Motor neuron (in vitro differentiated cells): Measurements from ENCODE around the gene NFX1. TPM values are rescaled to one million over a fixed set of nuclear protein-coding genes. Genes with fewer than 3 reads are reported as not detected.
"Not testable (repeated sequence)": the region's sequence is repeated elsewhere in the genome, so short reads cannot be mapped to it uniquely, and the experiment has no call there.

Source experiments
- ATAC-seq, 8 experiments: fragments of 200-7000 bp; cut with Tn5 transposase; replicated peaks in 6 of 8; 2 replicates each; pipeline ENCODE4 v1.8.0; 2021; ENCODE audit warnings: mild to moderate bottlenecking in 8 of 8, moderate library complexity in 8 of 8
- H3K27ac ChIP-seq, 2 donors: fragments of 250-450 bp; sonication (Bioruptor Pico); 2 replicates each; pipeline ENCODE4 v1.9.0; 2021; ENCODE audit warnings: antibody characterized with exemption in 2 of 2, mild to moderate bottlenecking in 2 of 2, moderate library complexity in 1 of 2
- H3K4me1 ChIP-seq, 2 donors: fragments of 250-450 bp; sonication (Bioruptor Pico); replicated peaks in 1 of 2; 2 replicates each; pipeline ENCODE4 v1.6.1; 2021; ENCODE audit warnings: antibody characterized with exemption in 2 of 2, mild to moderate bottlenecking in 2 of 2, moderate library complexity in 1 of 2
- H3K4me3 ChIP-seq, 5 donors: fragments of 250-450 bp; sonication (Bioruptor Pico); 2 replicates each; pipeline ENCODE4 v1.9.0; 2021; ENCODE audit warnings: antibody characterized with exemption in 5 of 5, mild to moderate bottlenecking in 5 of 5, moderate library complexity in 4 of 5
- WGBS, 10 experiments: fragments of 450-650 bp; shearing (Covaris generic); methylation state at CpG; one replicate each; pipeline ENCODE4 v1.0.0; 2022; 5-methylcytosine and 5-hydroxymethylcytosine counted together
- in situ Hi-C, 9 experiments: fragments of 400-800 bp; cut with MboI; loops; one replicate each; pipeline ENCODE4 v1.15.0; 2021; ENCODE audit warnings: low sequenced_read_pairs in 9 of 9, low pct_unique_long_range_greater_than_20kb in 2 of 9; ENCODE audit not compliant: unreplicated experiment in 9 of 9
- total RNA-seq, 8 experiments: library from RNA; unstranded; fragments of 300-600 nt; gene quantifications; 2 replicates each; pipeline versions ENCODE4 v1.2.3 to v1.2.4, GENCODE V29; 2022

The NFX1 gene
- total RNA-seq, 8 experiments from 2014 or later, result 18.4 to 43.7 (median 28.0) TPM

DNA sequence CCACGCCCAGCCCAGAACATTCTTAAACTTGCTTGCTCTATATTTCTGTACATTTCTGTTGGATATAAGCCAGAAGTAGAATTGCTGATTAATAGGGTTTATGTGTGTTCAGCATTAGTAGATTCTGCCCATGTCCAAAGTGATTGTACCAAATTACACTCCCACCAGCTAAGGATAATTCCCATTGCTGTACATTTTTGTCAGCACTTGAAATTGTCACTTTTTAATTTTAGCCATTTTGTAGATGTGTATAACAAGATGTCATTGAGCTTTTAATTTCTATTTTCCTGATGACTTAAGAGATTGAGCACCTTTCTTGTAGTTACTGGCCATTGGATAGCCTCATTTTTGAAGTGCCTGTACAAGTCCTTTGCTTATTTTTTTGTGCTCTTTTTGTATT is 65.6 kb downstream of the NFX1 start:
- ATAC-seq, result no peak
- no peaks in the 10 kb centered on the region for H3K4me1 ChIP-seq
- H3K4me3 ChIP-seq, result no peak overlapping the region
- WGBS, 10 experiments, result 100% methylated on average over 1 of the region's 1 CpG; no CpG with 5 or more reads in 7 of the 10 experiments
- H3K27ac ChIP-seq, result no peak overlapping the region
- in situ Hi-C loops, result no loop called here

DNA sequence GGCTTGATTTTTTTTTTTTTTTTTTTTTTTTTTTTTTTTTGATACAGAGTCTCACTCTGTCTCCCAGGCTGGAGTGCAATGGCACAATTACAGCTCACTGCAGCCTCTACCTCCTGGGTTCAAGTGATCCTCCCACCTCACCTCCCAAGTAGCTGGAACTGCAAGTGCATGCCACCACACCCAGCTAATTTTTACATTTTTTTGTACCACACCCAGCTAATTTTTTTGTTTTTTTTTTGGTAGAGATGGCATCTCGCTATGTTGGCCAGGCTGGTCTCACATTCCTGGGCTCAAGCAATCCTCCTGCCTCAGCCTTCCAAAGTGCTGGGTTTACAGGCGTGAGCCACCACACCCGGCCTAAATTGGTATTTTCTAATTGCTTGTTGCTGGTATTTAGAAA is 68.3 kb downstream of the NFX1 start:
- 80 to 100% (median 100%) methylated on average over 1 to 3 of the region's 3 CpGs; no CpG with 5 or more reads in 1 of the 10 experiments for WGBS, 10 experiments
- in situ Hi-C loops, ATAC-seq, H3K4me1 ChIP-seq, H3K27ac ChIP-seq, H3K4me3 ChIP-seq: not testable (repeated sequence)

DNA sequence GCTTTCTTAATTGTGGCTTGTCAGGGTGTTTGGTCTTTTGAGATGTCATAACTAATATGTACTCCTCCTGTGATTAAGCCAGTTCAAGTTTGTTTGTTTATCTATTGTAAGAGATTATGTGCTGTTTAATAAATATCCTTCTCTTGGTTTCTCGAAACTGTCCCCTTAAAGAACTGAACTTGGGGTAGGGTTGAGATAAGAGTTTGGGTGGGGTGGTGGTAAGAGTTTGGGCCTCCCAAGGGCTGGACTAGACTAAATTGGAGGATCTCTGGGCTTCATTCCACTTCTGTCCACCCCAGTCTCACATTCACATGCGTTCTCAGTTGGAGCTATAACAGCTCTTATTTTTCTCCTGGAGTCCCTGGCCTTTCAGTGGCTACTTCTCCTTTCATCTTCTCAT is 73.8 kb downstream of the NFX1 start:
- no peak for ATAC-seq
- Histone ChIP-seq H3K4me1 (no peaks in the 10 kb centered on the region), H3K4me3 (no peak overlapping the region), H3K27ac (no peak overlapping the region)
- in situ Hi-C loops, result no loop called here
- 83 to 100% (median 100%) methylated on average over 1 to 2 of the region's 2 CpGs; no CpG with 5 or more reads in 1 of the 10 experiments for WGBS, 10 experiments

DNA sequence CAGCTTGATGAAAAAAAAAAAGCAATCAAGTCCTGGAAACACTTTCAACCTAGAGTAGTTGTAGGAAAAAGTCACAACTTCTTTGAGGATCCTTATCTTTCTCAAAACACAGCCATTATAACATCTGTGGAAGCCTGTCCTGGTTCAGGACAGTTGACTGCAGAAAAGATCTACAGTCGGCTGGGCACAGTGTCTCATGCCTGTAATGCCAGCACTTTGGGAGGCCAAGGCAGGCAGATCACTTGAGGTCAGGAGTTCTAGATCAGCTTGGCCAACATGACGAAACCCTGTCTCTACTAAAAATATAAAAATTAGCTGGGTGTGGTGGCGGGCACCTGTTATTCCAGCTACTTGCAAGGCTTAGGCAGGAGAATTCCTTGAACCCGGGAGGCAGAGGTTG is 74.5 kb downstream of the NFX1 start:
- in situ Hi-C loops, H3K4me1 ChIP-seq, ATAC-seq, H3K4me3 ChIP-seq, H3K27ac ChIP-seq: not testable (repeated sequence)
- 83 to 100% (median 100%) methylated on average over 1 to 4 of the region's 4 CpGs; no CpG with 5 or more reads in 4 of the 10 experiments for WGBS, 10 experiments

DNA sequence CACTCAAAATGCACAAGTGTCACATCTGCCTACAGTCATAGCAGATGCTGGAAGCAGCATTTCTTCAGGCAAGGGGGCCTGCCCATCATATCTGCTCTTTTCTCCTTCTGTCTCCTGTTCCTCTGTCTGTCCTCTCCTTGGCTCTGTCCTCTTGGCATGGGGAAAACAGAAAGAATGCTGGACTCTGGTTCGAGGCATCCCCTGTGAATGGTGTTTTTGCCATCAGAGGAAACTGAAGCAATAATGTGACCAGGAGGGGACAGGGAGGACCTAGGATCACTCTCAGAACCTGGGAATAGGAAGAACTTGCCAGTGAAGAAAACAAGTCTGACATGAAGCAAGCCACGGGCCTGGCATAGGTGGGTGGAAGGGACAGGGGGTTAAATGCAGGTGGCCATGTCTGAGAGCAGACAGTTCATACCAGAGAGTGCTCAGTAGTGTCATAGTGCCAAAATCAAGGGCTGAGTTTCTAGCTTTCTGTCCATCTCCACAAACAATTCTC is 76.7 kb downstream of the NFX1 start:
- ATAC-seq, result no peak
- in situ Hi-C loops, result no loop called here
- 60 to 100% (median 92%) methylated on average over 1 to 2 of the region's 2 CpGs; no CpG with 5 or more reads in 7 of the 10 experiments for WGBS, 10 experiments
- no peak overlapping the region for H3K27ac ChIP-seq
- H3K4me1 ChIP-seq, result no peaks in the 10 kb centered on the region
- H3K4me3 ChIP-seq, result no peak overlapping the region

DNA sequence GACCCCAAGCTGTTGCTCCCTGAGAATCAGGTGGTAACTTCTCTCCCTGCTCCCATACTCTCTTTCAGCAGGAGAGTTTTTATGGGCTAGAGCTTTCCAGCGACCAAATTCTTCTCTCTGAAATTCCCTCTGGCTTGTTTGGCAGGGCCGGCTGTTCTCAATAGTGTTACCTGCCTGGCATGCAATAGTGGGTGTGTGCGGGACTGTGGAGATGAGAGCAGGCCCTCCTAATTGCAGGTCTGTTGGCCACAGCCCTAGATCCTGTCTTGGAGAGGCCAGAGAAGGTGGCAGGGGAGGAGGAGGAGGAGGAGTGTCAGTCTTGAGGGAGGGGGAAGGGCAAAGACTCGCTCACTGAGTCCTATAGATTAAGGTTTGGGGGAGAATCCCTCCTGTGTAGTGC is 82.6 kb downstream of the NFX1 start:
- ATAC-seq, result no peak
- Histone ChIP-seq H3K27ac (no peak overlapping the region), H3K4me1 (peaks cover 0 to 6% of the 10 kb centered on the region in 2 donors), H3K4me3 (no peak overlapping the region)
- whole genome bisulfite sequencing, 10 experiments, result 67 to 90% methylated on average over 1 to 2 of the region's 4 CpGs; no CpG with 5 or more reads in 8 of the 10 experiments
- in situ Hi-C loops, result no loop called here

DNA sequence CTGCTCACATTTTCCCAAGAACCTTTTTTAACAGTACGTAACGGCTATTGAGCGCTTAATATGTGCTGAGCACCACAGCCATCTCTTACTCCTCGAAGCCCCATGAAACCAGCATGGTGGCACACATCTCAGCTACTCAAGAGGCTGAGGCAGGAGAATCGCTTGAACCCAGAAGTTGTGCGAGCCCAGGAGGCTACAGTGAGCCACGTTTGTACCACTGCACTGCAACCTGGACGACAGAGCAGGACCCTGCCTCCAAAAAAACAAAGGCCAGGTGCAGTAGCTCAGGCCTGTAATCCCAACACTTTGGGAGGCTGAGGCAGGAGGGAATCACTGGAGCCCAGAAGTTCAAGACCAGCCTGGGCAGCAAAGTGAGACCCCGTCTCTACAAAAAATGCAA is 83.9 kb downstream of the NFX1 start:
- no peak for ATAC-seq
- WGBS, 10 experiments, result 64 to 96% (median 90%) methylated on average over 2 to 5 of the region's 9 CpGs; no CpG with 5 or more reads in 3 of the 10 experiments
- no peak overlapping the region for H3K4me3 ChIP-seq
- in situ Hi-C loops, result no loop called here
- peaks cover 0 to 6% of the 10 kb centered on the region in 2 donors for H3K4me1 ChIP-seq
- no peak overlapping the region for H3K27ac ChIP-seq

DNA sequence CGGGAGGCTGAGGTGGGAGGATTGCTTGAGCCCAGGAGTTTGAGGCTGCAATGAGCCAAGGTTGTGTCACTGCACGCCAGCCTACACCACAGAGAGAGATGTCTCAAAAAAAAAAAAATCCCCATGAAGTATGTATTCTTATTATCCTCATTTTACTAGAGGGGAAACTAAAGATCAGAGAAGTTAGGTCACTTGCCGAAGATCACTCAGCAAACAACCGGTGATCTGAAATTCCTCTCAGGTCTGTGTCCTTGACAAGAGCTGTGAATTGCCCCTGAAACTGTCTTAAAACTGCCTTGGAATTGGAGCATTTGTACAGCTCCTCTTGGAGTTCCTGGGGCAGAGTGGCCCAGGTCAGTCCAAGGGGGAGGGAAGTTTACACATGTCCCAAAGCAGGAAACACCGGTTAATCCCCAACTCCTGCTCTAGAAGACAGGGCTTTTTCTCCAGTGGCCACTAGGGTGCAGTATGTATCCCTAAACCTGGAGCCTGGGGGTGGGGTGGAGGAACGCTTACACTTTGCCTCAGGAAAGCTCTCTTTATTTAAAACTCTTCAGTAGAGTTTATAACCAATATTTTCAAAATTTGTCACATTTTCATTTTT is 84.4 kb downstream of the NFX1 start:
- ATAC-seq, result peak; percentile 71 to 85 (median 80)
- peak overlapping the region in 2 of 5 donors; percentile 12 to 15 for H3K4me3 ChIP-seq
- peaks cover 0 to 6% of the 10 kb centered on the region in 2 donors for H3K4me1 ChIP-seq
- in situ Hi-C loops, result no loop called here
- 0 to 100% (median 59%) methylated on average over 1 to 5 of the region's 6 CpGs for WGBS, 10 experiments
- H3K27ac ChIP-seq, result peak overlapping the region in 1 of 2 donors; percentile 53

DNA sequence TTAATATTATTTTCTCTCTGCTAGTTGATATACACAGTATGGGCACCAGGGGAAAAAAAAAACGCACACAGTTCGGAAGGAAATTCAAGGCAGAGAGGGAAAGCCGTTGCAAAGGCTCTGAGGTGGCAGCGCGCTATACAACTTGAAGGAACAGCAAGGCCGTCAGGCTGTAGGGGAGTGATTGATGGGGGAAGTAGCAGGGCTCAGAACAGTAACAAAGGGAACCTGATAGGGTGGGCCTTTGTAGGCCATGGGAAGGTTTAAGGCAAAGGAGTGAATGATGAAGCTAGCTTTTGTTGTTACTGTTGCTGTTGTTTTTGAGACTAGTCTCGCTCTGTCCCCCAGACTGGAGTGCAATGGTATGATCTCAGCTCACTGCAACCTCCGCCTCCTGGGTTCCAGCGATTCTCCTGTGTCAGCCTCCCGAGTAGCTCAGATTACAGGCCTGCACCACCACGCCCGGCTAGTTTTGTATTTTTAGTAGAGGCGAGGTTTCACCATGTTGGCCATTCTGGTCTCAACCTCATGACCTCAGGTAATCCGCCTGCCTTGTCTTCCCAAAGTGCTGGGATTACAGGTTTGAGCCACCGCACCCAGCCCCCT is 85.0 kb downstream of the NFX1 start:
- peak; percentile 31 to 91 (median 84) for ATAC-seq
- 5 to 80% (median 49%) methylated on average over 1 to 15 of the region's 15 CpGs for WGBS, 10 experiments
- peak overlapping the region in 2 of 5 donors; percentile 12 to 15 for H3K4me3 ChIP-seq

DNA sequence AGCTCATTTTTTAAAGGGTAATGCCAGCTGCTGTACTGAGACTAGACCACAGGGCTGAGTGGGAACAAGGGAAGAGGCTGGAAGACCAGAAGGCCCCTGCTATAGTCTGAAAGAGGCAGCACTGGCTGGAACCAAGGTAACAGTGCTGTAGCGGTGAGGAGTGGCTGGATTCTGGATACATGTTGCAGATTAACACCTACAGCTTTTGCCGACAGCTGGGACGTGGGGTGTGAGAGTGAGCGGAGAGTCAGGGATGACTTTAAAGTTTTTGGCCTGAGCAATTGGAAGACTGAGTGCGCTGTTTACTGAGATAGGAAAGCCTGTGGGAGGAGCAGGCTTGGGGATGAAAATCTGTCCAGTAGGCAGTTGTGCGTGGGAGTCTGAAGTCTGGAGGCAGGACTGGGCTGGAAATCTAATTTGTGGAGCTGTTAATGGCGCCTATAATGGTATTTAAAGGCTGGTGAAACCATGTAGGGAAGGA is 85.6 kb downstream of the NFX1 start:
- no peak overlapping the region for H3K4me3 ChIP-seq
- H3K27ac ChIP-seq, result peak overlapping the region in 1 of 2 donors; percentile 53
- WGBS, 10 experiments, result 79 to 100% (median 91%) methylated on average over 1 to 5 of the region's 7 CpGs
- ATAC-seq, result no peak
- in situ Hi-C loops, result no loop called here
- peaks cover 0 to 6% of the 10 kb centered on the region in 2 donors for H3K4me1 ChIP-seq

More for the DNA sequence above, 85.0 kb downstream of the NFX1 start:
- in situ Hi-C loops, result no loop called here
- peaks cover 0 to 6% of the 10 kb centered on the region in 2 donors for H3K4me1 ChIP-seq
- H3K27ac ChIP-seq, result peak overlapping the region in 1 of 2 donors; percentile 53

DNA sequence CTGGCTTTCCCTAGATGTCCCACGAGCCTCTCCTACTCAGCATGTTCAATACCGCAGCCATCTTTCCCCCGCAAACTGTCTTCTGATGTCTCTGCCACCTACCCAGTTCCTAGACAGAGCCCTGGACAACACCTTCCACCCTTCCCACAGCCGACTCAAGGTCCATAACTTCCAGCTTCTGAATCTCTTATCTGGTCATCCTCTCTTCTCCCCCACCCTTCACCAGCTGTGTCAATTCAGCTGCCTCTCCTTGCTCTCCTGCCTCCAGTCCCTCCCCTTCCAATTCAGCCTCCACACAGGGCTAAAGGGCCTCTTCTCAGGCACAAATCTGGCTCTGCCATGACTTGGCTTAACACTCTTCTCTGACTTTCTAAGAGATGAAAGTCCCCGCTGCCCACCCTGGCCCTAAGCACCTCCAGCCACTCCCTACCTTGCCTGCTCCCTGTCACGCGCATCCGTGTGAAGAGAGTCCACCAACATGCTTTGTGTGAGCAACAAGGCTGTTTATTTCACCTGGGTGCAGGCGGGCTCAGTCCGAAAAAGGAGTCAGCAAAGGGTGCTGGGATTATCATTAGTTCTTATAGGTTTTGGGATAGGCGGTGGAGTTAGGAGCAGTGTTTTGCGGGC is 86.9 kb downstream of the NFX1 start:
- ATAC-seq, result peak in 1 of 8 experiments; percentile 16
- 50 to 100% (median 82%) methylated on average over 1 to 7 of the region's 12 CpGs; no CpG with 5 or more reads in 1 of the 10 experiments for WGBS, 10 experiments
- no peak overlapping the region for H3K27ac ChIP-seq
- in situ Hi-C loops, result no loop called here
- H3K4me1 ChIP-seq, result peaks cover 0 to 12% of the 10 kb centered on the region in 2 donors
- H3K4me3 ChIP-seq, result no peak overlapping the region

DNA sequence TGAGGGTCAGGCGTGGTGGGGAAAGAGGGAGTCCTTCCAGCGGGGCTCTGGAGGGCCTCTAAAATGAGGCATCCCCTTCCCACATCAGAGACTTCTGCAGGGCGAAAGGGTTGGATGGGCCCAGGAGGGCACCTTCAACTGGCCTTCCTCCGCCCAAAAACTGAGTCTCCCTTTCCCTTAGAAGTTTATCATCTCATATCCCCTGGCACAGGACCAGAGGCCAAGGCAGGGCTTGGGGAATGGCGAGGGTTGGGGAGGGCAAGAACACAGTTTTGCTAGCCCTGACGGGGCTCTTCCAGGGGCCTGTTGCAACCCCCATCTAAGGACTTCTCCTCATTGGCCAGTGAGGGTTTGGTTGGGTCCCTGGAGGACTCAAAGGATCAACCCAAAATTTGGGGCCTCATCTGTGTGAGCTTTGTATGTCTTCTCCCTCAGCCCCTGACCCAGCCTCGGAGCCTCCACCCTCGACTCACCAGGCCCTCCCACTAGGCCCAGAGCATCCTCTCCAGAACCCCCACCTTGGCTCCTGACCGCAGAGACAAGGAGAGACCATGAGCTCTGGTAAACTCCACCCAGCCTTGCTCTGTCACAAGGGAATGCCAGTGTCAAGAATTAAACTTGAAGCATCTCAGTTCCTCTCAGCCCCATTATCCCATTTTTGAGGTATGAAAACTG is 87.9 kb downstream of the NFX1 start:
- in situ Hi-C loops, result no loop called here
- ATAC-seq, result no peak
- no peak overlapping the region for H3K4me3 ChIP-seq
- no peak overlapping the region for H3K27ac ChIP-seq
- 0 to 100% (median 69%) methylated on average over 1 to 4 of the region's 9 CpGs; no CpG with 5 or more reads in 4 of the 10 experiments for WGBS, 10 experiments
- peaks cover 0 to 12% of the 10 kb centered on the region in 2 donors for H3K4me1 ChIP-seq
